IMR-90 (cell line): ENCODE data around the gene CCNT2. TPM values are rescaled to one million over a fixed set of nuclear protein-coding genes. Genes with fewer than 3 reads are reported as not detected.

Experiments
- ATAC-seq: fragments of 200-7000 bp; cut with Tn5 transposase; 2 replicates; pipeline ENCODE4 v1.9.1; 2020; ENCODE audit warnings: low read depth, mild to moderate bottlenecking, moderate library complexity
- BruUV-seq: library from RNA; stranded (reverse); fragments of 400-500 nt; replicated peaks from 2 replicates; lab custom pipeline; 2021; lab: Mats Ljungman, UMichigan
- CTCF ChIA-PET: fragments of 300-600 bp; formaldehyde crosslinking; extraction: SDS; loops from one replicate; lab custom pipeline; 2021; ENCODE audit warnings: antibody characterized with exemption; lab: Yijun Ruan, JAX
- POLR2A ChIA-PET: fragments of 300-600 bp; sonication (Branson Sonifier 250); formaldehyde crosslinking; loops from one replicate; lab custom pipeline; 2022; ENCODE audit warnings: antibody characterized with exemption; ENCODE audit not compliant: unreplicated experiment; lab: Charles Lee
- DNase-seq: peaks from one replicate; pipeline ENCODE4 v3.0.0; 2013
- H2AFZ ChIP-seq: replicated peaks from 2 replicates; pipeline ENCODE3; 2013; ENCODE audit warnings: low read length, mild to moderate bottlenecking; ENCODE audit not compliant: poor library complexity
- H2AK5ac ChIP-seq: 2 replicates; pipeline ENCODE4 v1.6.1; 2013; ENCODE audit warnings: low read depth, low read length, inconsistent platforms
- H2AK9ac ChIP-seq: replicated peaks from 2 replicates; pipeline ENCODE3; 2013; ENCODE audit warnings: mild to moderate bottlenecking, low read depth, low read length, moderate library complexity; ENCODE audit not compliant: poor library complexity
- H2BK120ac ChIP-seq: 2 replicates; pipeline ENCODE4 v1.6.1; 2013; ENCODE audit warnings: low read depth, low read length, inconsistent platforms
- H2BK15ac ChIP-seq: 3 replicates; pipeline ENCODE4 v1.6.1; 2013; ENCODE audit warnings: low read depth, low read length, inconsistent platforms
- H2BK20ac ChIP-seq: 2 replicates; pipeline ENCODE4 v1.6.1; 2013; ENCODE audit warnings: low read depth, mild to moderate bottlenecking, inconsistent platforms, low read length, moderate library complexity
- H2BK5ac ChIP-seq: 2 replicates; pipeline ENCODE4 v1.6.1; 2013; ENCODE audit warnings: mild to moderate bottlenecking, low read depth, low read length, inconsistent platforms; ENCODE audit not compliant: poor library complexity, severe bottlenecking
- H3K14ac ChIP-seq: replicated peaks from 2 replicates; pipeline ENCODE4 v1.6.1; 2013; ENCODE audit warnings: low read depth, low read length, inconsistent platforms
- H3K18ac ChIP-seq: 2 replicates; pipeline ENCODE4 v1.6.1; 2013; ENCODE audit warnings: low read depth, low read length, control low read depth
- H3K23ac ChIP-seq: 2 replicates; pipeline ENCODE4 v1.6.1; 2013; ENCODE audit warnings: low read depth, low read length, inconsistent platforms
- H3K27ac ChIP-seq: 2 replicates; pipeline ENCODE4 v1.5.1; 2013; ENCODE audit warnings: mild to moderate bottlenecking, control low read depth, low read length; ENCODE audit not compliant: insufficient read depth
- H3K27me3 ChIP-seq: 2 replicates; pipeline ENCODE4 v1.6.1; 2013; ENCODE audit warnings: low read length; ENCODE audit not compliant: control insufficient read depth, insufficient read depth
- H3K36me3 ChIP-seq: 2 replicates; pipeline ENCODE4 v1.6.1; 2013; ENCODE audit warnings: low read length, mixed read lengths; ENCODE audit not compliant: control insufficient read depth, insufficient read depth
- H3K4ac ChIP-seq: 2 replicates; pipeline ENCODE4 v1.6.1; 2013; ENCODE audit warnings: low read depth, low read length, inconsistent platforms
- H3K4me1 ChIP-seq: 2 replicates; pipeline ENCODE4 v1.6.1; 2013; ENCODE audit warnings: low read length, mixed read lengths; ENCODE audit not compliant: control insufficient read depth, insufficient read depth
- H3K4me2 ChIP-seq: 2 replicates; pipeline ENCODE4 v1.6.1; 2013; ENCODE audit warnings: low read depth, mild to moderate bottlenecking, control low read depth, low read length, moderate library complexity
- H3K4me3 ChIP-seq: 2 replicates; pipeline ENCODE4 v1.5.1; 2013; ENCODE audit warnings: low read depth, mild to moderate bottlenecking, control low read depth, low read length, moderate library complexity; ENCODE audit not compliant: insufficient read depth
- H3K56ac ChIP-seq: 2 replicates; pipeline ENCODE4 v1.6.1; 2013; ENCODE audit warnings: low read length, inconsistent platforms; ENCODE audit not compliant: insufficient read depth; ENCODE audit errors: extremely low read depth
- H3K79me1 ChIP-seq, 2 experiments: 2 replicates each; pipeline ENCODE4 v1.6.1; 2013; ENCODE audit warnings: low read length in 2 of 2, inconsistent platforms in 1 of 2, low read depth in 1 of 2
- H3K9ac ChIP-seq: 2 replicates; pipeline ENCODE4 v1.6.1; 2013; ENCODE audit warnings: low read depth, low read length, control low read depth
- H3K9me1 ChIP-seq: 2 replicates; pipeline ENCODE4 v1.6.1; 2013; ENCODE audit warnings: low read length, inconsistent platforms; ENCODE audit not compliant: insufficient read depth
- H3K9me3 ChIP-seq: 2 replicates; pipeline ENCODE4 v1.6.1; 2013; ENCODE audit warnings: low read length; ENCODE audit not compliant: control insufficient read depth, insufficient read depth
- H4K20me1 ChIP-seq: 2 replicates; pipeline ENCODE4 v1.6.1; 2013; ENCODE audit warnings: low read length, inconsistent platforms; ENCODE audit not compliant: insufficient read depth
- H4K5ac ChIP-seq: 2 replicates; pipeline ENCODE4 v1.6.1; 2013; ENCODE audit warnings: mild to moderate bottlenecking, low read depth, low read length, control low read depth
- H4K8ac ChIP-seq, 2 experiments: 2 replicates each; pipeline ENCODE4 v1.6.1; 2013; ENCODE audit warnings: low read depth in 2 of 2, low read length in 2 of 2, control low read depth in 1 of 2, inconsistent platforms in 1 of 2
- H4K91ac ChIP-seq: 2 replicates; pipeline ENCODE4 v1.6.1; 2013; ENCODE audit warnings: low read depth, low read length, inconsistent platforms; ENCODE audit not compliant: insufficient read depth
- CEBPB ChIP-seq: IDR thresholded peaks from 2 replicates; pipeline ENCODE4 v1.6.1; 2012; ENCODE audit warnings: low read depth, low read length, improper control_type of control experiment
- CHD1 ChIP-seq: IDR thresholded peaks from 2 replicates; pipeline ENCODE4 v1.6.1; 2012; ENCODE audit warnings: low read depth, low read length, improper control_type of control experiment
- FOS ChIP-seq: fragments of 150-350 bp; IDR thresholded peaks from 2 replicates; pipeline ENCODE4 v1.6.1; 2016; ENCODE audit warnings: low read depth, low read length
- MAFK ChIP-seq: IDR thresholded peaks from 2 replicates; pipeline ENCODE4 v1.6.1; 2012; ENCODE audit warnings: low read depth, low read length, improper control_type of control experiment
- MXI1 ChIP-seq: IDR thresholded peaks from 2 replicates; pipeline ENCODE4 v1.6.1; 2012; ENCODE audit warnings: low read depth, mild to moderate bottlenecking, low read length, moderate library complexity, borderline replicate concordance
- POLR2A ChIP-seq: IDR thresholded peaks from 2 replicates; pipeline ENCODE4 v1.6.1; 2012; ENCODE audit warnings: mild to moderate bottlenecking, low read depth, low read length
- RCOR1 ChIP-seq: IDR thresholded peaks from 2 replicates; pipeline ENCODE4 v1.6.1; 2012; ENCODE audit warnings: mild to moderate bottlenecking, low read length, improper control_type of control experiment; ENCODE audit not compliant: insufficient replicate concordance
- RFX5 ChIP-seq: IDR thresholded peaks from 2 replicates; pipeline ENCODE4 v1.8.0; 2012; ENCODE audit warnings: low read depth, mild to moderate bottlenecking, low read length, moderate library complexity
- SMC3 ChIP-seq: fragments of 150-350 bp; IDR thresholded peaks from 2 replicates; pipeline ENCODE4 v1.6.1; 2016; ENCODE audit warnings: low read depth, mild to moderate bottlenecking, antibody characterized with exemption, low read length, moderate library complexity
- dilution Hi-C: fragments of 300-500 bp; cut with HindIII; formaldehyde crosslinking; loops from one replicate; pipeline ENCODE4 v1.14.3; 2018; ENCODE audit warnings: low sequenced_read_pairs; ENCODE audit not compliant: unreplicated experiment
- in situ Hi-C: fragments of 300-500 bp; cut with MboI; formaldehyde crosslinking; loops from 3 replicates; pipeline ENCODE4 v1.14.3; 2019; ENCODE audit warnings: low sequenced_read_pairs, inconsistent platforms, mixed read lengths
- intact Hi-C: fragments of 100-400 bp; cut with micrococcal nuclease; formaldehyde crosslinking; loops from 2 replicates; pipeline ENCODE4 v1.10.0; 2022
- polyA plus RNA-seq, 3 experiments: library from polyadenylated mRNA; depleted of rRNA; stranded (reverse); fragments of >200 nt; gene quantifications; 2 replicates each; pipeline ENCODE4 v1.2.3, GENCODE V29; 2012; ENCODE audit warnings: low replicate concordance in 1 of 3
- total RNA-seq: library from RNA; depleted of rRNA; stranded (reverse); fragments of >200 nt; gene quantifications from 2 replicates; pipeline ENCODE4 v1.2.3, GENCODE V29; 2012
- TF ChIP-seq, protein P1 (sequence below): fragments of 150-350 bp; IDR thresholded peaks from 2 replicates; pipeline ENCODE4 v1.6.1; 2016; ENCODE audit warnings: low read depth, mild to moderate bottlenecking, low read length, moderate library complexity, borderline replicate concordance

Gene CCNT2
- total and polyA plus RNA-seq, 2 of the 4 experiments (the other 2 are of a cell fraction), result 8.8 to 44.6 TPM

DNA sequence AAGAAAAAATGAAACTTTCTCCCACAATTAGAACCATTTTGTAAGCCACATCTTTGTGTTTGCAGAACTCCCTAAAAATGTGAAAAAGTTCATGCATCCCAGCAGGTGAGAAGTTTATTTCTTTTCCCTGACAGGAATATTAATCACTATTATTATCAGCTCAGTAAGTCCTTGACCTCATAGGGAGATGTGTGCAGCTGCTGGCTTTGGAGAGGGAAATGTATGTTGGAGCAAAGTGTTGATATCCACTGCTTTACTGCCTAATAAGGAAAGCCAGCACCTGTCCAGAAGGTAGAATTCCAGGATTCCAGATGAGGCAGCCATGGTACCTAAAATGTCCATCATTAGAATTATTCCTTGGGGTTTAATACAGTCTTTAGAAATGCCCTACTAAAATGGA lies 35.8 kb upstream of the CCNT2 start:
- ChIA-PET CTCF (interaction anchor here (0.7 kb wide), 1 partner anchor 454 kb away, joined by 3 read pairs; no protein-coding TSS in a partner anchor), POLR2A (no interaction called here)
- dilution Hi-C loops, result no loop called here
- Histone ChIP-seq H3K27me3 (no peaks in the 10 kb centered on the region), H2AK9ac (no peak overlapping the region), H3K18ac (no peak overlapping the region), H3K14ac (no peak overlapping the region), H2BK15ac (no peak overlapping the region), H3K23ac (no peak overlapping the region), H3K9me3 (no peaks in the 10 kb centered on the region), H2BK120ac (no peak overlapping the region), H3K4ac (no peak overlapping the region), H4K8ac (no peak overlapping the region), H2AK5ac (no peak overlapping the region), H4K91ac (no peak overlapping the region), H3K9ac (no peak overlapping the region), H3K9me1 (no peaks in the 10 kb centered on the region), H2BK20ac (no peak overlapping the region), H4K20me1 (no peaks in the 10 kb centered on the region), H3K27ac (no peak overlapping the region), H3K4me1 (no peaks in the 10 kb centered on the region), H4K5ac (no peak overlapping the region), H3K36me3 (no peaks in the 10 kb centered on the region), H3K4me2 (no peak overlapping the region), H3K79me1 (no peaks in the 10 kb centered on the region), H2AFZ (no peak overlapping the region), H2BK5ac (no peak overlapping the region), H3K56ac (no peak overlapping the region), H3K4me3 (no peak overlapping the region)
- ATAC-seq, result no peak
- intact Hi-C loops, result no loop called here
- DNase-seq, result no peak
- TF ChIP-seq MXI1 (no peak), MAFK (no peak), RCOR1 (no peak), CHD1 (no peak), POLR2A (no peak), RFX5 (no peak), FOS (no peak), SMC3 (no peak), CEBPB (no peak)
- TF ChIP-seq, protein P1, sequence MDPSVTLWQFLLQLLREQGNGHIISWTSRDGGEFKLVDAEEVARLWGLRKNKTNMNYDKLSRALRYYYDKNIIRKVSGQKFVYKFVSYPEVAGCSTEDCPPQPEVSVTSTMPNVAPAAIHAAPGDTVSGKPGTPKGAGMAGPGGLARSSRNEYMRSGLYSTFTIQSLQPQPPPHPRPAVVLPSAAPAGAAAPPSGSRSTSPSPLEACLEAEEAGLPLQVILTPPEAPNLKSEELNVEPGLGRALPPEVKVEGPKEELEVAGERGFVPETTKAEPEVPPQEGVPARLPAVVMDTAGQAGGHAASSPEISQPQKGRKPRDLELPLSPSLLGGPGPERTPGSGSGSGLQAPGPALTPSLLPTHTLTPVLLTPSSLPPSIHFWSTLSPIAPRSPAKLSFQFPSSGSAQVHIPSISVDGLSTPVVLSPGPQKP, result no peak
- no TSS peak for BruUV-seq
- in situ Hi-C loops, result no loop called here
